GM19452 (cell line): Measurements from ENCODE around the gene INPP5A.

Experiments
- ATAC-seq: cut with Tn5 transposase; IDR thresholded peaks from one replicate; pipeline ENCODE4 v1.9.1; 2021; ENCODE audit not compliant: unreplicated experiment

INPP5A gene

GRCh38 chr10:132774902-132775863 lies 237.6 kb downstream of the INPP5A start:
- no peak for ATAC-seq

- ATAC-seq, result no peak
Measured at GRCh38 chr10:132776186-132776585, 238.6 kb downstream of the INPP5A start.

- no peak for ATAC-seq
Measured at GRCh38 chr10:132776821-132777220, 239.2 kb downstream of the INPP5A start.

- ATAC-seq, result no peak
Measured at GRCh38 chr10:132777441-132777840, 239.9 kb downstream of the INPP5A start.

GRCh38 chr10:132779549-132780294 lies 242.1 kb downstream of the INPP5A start:
- no peak for ATAC-seq

- no peak for ATAC-seq
Measured at GRCh38 chr10:132780356-132780755, 242.8 kb downstream of the INPP5A start.

GRCh38 chr10:132781556-132781955 lies 244.0 kb downstream of the INPP5A start:
- ATAC-seq, result no peak

- no peak for ATAC-seq
Measured at GRCh38 chr10:132783165-132783939, 245.8 kb downstream of the INPP5A start.

- no peak for ATAC-seq
Measured at GRCh38 chr10:132783940-132784865, 246.6 kb downstream of the INPP5A start.

- ATAC-seq, result no peak
Measured at GRCh38 chr10:132784866-132785722, 247.5 kb downstream of the INPP5A start.

GRCh38 chr10:132785723-132786475 lies 248.3 kb downstream of the INPP5A start, which contains the start of gene NKX6-2:
TSS of gene NKX6-2 (minus strand) at chr10:132786147. CDS start at chr10:132785948, 199 bp downstream.
- ATAC-seq, result no peak

- ATAC-seq, result no peak
Measured at GRCh38 chr10:132786476-132786883, 248.9 kb downstream of the INPP5A start.

GRCh38 chr10:132786884-132787494 lies 249.4 kb downstream of the INPP5A start:
- ATAC-seq, result no peak

GRCh38 chr10:132787495-132788179 lies 250.1 kb downstream of the INPP5A start:
- ATAC-seq, result no peak

- no peak for ATAC-seq
Measured at GRCh38 chr10:132788180-132788830, 250.7 kb downstream of the INPP5A start.

- no peak for ATAC-seq
Measured at GRCh38 chr10:132788831-132789219, 251.2 kb downstream of the INPP5A start.

GRCh38 chr10:132789659-132790148 lies 252.1 kb downstream of the INPP5A start:
- ATAC-seq, result no peak
